ENCODE measurements around the gene CYB5D1. TPM values are rescaled to one million over a fixed set of nuclear protein-coding genes. Genes with fewer than 3 reads are reported as not detected.

The CYB5D1 gene
- total RNA-seq, 1 experiment from 2014 or later, result 7.5 TPM

DNA sequence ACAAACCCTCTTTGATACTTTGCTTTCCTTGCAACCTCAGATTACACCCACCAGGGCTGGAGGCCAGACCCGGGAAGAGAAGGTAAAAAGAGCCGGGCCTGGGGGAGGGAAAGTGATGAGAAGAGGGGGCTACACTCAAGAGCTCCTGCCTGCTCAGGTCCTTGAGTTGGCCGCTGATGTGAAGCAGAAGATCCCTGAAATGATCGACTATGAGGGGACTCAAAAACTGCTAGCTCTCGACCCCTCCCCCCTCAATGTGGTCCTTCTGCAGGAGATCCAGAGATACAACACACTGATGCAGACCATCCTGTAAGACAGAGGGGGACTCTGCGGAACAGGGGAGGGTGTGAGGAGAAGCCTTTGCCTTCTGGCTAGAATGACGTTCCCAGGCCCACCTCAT lies 26.6 kb upstream of the CYB5D1 start:
- in situ Hi-C loops (cut with HindIII; ENCODE audit: low pct_unique_long_range_greater_than_20kb, low sequenced_read_pairs), result no loop called here
- DNase-seq (ENCODE audit: low read depth, low spot score), result no peak

DNA sequence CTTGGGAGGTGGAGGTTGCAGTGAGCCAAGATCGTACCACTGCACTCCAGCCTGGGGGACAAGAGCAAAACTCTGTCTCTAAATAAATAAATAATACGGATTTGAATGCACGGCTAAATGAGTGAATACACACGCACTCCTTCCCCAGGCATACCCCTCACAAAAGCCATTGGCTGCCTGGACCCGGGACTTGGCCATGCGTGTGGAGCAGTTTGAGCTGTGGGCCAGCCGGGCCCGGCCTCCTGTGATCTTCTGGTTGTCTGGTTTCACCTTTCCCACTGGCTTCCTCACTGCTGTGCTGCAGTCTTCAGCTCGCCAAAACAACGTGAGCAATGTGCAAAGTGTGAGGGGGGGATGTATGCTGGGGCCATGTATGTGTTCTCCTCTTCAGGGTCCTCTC lies 25.4 kb upstream of the CYB5D1 start:
- no peak for DNase-seq (ENCODE audit: low read depth, low spot score)
- in situ Hi-C loops (cut with HindIII; ENCODE audit: low pct_unique_long_range_greater_than_20kb, low sequenced_read_pairs), result no loop called here

DNA sequence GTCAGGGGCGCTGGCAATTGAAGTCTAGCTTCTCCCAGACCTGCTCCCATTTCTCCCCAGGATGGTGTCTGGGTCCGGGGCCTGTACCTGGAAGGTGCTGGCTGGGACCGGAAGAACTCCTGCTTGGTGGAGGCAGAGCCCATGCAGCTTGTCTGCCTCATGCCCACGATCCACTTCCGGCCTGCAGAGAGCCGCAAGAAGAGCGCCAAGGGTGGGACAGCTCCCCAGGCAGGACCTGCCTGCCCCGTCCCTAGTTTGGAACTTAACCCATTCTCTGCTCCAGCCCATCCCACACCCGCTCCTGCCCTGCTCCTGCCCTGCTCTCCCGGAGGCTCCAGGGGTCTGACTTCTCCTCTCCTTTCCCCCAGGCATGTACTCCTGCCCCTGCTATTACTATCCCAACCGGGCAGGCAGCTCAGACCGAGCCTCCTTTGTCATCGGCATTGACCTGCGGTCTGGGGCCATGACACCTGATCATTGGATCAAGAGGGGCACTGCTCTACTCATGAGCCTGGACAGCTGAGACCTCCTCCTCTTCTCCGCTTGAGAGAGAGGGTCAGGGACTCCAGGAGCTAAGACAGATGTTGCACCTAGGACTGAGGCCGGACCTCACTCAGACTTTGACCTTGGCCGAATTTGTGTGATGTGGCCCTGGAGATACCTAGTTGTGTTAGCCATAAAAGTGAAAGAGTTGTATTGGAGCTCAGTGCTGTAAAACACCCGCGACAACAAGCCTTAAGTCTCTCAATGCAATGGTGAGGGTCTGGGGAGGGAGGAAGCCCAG lies 24.6 kb upstream of the CYB5D1 start:
- no peak for DNase-seq (ENCODE audit: low read depth, low spot score)
- in situ Hi-C loops (cut with HindIII; ENCODE audit: low pct_unique_long_range_greater_than_20kb, low sequenced_read_pairs), result no loop called here

DNA sequence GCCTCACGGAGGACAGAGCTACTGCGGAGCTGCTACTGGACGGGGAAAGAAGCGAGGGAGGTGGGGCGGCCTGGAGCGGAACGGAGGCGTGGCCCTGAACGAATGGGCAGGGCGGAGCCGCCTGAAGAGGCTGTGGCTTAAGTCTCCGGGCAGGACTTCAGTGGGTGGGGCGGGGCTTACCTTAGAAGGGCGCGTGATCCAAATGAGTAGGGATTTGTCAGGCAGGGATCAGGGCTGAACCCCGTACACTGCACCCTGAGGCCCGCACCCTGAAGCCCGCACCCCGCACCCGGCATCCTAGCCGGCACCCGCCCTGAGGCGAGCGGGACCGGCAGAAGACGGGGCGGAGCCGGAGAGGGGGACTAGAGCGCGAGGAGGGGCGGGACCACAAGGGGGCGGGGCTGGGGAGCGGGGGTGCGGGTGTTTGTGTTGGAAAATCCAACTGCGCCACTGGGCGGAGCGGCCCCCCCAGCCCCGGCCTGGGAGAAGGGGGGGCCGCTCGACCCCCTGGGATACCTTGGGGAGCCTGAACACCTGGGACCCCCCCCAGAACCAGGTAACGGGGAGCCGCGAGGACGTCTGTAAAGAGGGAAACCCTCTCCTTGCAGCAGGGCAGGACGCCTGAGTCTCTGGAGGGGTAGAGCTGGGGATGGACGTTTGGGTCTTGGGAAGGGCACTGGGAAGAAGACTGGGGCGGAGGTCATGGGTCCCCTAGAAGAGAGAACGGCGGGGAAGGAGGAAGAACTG lies 23.8 kb upstream of the CYB5D1 start, which contains the start of gene KDM6B:
KDM6B (plus strand) TSS at position 423 of the 747 bp plus-strand sequence. CDS start 11,338 bp downstream, outside the sequence.
- in situ Hi-C loops (cut with HindIII; ENCODE audit: low pct_unique_long_range_greater_than_20kb, low sequenced_read_pairs), result no loop called here
- peak; percentile 92 for DNase-seq (ENCODE audit: low read depth, low spot score)

DNA sequence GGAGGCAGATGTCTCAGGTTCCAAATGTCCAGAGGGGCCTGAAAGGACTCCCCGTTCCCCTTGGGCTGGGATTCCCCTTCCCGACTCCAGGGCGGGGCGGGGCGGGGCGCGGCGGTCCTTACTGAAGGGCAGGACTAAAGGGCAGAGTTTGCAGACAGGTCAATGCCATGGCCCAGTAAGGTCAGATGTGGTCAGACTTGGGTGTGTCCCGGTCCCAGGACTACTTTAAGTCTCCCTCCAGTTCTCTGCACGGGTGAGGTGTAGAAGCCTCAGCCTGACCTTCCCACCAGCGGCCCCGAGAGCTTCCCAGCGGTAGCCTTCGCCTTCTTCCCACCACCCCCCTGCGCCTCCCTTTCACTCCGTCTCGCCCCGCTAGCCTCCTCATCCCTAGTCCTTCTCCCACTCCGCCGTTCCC lies 23.3 kb upstream of the CYB5D1 start:
- in situ Hi-C loops (cut with HindIII; ENCODE audit: low pct_unique_long_range_greater_than_20kb, low sequenced_read_pairs), result no loop called here
- peak; percentile 34 for DNase-seq (ENCODE audit: low read depth, low spot score)

DNA sequence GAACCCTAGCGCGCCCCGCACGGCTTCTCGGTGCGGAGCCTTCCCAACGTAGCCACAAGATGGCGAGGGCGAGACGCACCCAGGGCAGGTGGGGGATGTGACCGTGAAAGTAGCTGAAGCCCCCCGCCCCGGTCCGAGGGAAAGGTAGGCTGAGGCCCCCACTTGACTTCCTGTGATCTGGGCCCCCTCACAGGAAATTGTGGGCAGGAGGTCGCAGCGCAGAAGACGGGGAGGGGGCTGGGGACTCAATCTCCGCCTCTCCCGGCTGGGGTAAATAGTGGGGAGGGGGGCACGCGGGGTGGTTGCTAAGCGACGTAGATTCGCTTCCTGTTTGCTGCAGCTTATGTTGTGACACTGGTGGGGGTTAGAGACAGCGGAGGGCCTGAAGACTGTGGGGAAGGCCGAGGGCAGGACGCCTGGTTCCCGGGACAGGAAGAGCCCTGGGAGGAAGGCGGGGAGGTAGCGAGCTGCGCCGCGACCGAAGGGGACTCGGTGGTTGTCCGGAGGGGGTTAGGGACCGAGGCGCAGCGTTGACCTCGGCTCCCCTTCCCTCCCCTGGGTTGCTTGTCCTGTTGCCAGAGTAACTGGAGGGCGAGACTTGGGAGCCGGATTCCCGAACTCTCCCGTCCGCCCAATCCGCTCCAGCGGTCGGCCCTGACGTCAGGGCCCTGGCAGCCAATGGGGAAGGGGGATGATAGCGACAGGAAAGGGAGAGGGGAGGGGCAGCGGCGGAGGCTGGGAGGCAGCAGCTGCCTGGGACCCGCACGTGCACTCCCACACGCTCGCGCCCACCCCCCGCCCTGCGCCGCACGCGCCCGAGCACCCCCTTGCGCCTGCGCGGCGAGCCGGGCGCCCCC lies 22.6 kb upstream of the CYB5D1 start:
- DNase-seq (ENCODE audit: low read depth, low spot score), result peak; percentile 98
- in situ Hi-C loops (cut with HindIII; ENCODE audit: low pct_unique_long_range_greater_than_20kb, low sequenced_read_pairs), result no loop called here

DNA sequence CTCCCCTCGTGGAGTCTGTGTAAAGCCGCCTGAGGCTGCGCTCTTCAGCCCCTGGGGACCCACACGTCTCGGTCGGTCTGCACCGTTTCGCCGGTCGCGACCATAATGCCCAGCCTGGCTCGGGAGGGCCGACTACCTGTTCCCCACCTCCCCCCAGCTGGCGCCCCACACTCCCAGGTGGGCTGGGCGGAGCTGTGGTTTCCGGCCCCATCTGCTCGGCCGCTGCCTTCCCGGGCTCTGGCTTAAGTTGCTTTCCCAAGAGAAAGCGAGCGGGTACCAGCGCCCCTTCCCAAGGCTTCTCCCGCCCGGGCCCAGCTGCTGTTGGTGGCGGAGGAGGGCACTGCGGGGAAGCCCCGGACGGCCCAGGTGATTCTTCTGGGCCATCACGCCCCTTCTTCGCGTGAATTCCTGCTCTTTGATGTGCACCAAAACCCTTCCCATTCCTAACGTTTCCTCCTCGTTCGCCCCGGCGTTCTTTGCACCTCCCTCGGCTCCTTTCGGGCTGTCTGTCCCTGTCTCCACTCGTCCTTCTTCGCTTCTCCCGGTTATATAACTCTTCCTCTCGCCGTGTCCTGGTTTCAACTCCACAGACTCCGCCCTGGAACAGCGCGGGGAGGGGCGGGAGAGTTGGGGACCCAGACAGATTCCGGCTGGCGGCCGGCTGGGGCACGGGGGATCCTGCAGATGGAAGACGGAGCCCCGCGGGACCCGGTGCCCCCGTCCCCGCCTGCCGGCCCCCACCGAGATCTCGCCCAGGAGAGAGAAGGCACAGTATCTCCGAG lies 21.8 kb upstream of the CYB5D1 start:
- DNase-seq (ENCODE audit: low read depth, low spot score), result peak; percentile 55
- in situ Hi-C loops (cut with HindIII; ENCODE audit: low pct_unique_long_range_greater_than_20kb, low sequenced_read_pairs), result no loop called here

DNA sequence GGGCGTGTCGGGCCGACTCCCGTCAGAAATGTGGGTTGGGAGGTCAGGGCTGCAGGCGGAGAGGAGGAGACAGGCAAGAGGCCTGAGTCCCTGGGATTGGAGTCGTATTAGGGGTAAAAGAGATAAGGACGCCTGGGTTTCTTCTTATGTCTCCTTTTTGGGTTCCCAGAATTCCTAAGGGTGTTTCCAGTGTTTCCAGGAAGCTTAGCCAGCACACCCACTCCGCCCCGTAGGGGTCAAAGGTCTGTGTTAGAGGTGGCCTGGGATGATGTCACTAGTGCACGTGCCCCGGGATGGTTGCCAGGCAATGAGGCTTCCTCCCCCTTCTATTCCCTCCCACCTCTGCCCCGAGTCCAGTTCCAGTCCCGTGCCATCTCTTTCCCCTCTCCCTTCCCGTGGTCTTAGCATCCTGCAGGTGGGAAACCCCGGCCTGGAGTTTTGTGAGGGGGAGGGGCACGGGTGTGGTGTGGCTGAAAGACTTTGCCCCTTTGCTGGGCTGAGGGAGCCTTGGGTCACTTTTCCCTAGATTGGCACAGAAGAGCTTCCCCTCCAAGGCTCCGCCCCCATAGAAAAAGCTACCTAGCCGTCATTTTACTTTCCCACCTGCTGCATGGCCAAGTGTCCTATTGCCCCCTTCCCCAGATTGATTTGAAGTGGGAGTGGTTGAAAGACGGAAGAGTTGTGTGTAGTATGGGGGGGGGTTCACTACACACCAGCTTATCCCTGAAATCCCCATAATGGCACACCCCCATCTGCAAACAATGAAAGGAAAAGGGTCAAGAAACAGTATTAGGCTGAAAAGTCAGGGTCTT lies 21.0 kb upstream of the CYB5D1 start:
- in situ Hi-C loops (cut with HindIII; ENCODE audit: low pct_unique_long_range_greater_than_20kb, low sequenced_read_pairs), result no loop called here
- peak; percentile 96 for DNase-seq (ENCODE audit: low read depth, low spot score)

DNA sequence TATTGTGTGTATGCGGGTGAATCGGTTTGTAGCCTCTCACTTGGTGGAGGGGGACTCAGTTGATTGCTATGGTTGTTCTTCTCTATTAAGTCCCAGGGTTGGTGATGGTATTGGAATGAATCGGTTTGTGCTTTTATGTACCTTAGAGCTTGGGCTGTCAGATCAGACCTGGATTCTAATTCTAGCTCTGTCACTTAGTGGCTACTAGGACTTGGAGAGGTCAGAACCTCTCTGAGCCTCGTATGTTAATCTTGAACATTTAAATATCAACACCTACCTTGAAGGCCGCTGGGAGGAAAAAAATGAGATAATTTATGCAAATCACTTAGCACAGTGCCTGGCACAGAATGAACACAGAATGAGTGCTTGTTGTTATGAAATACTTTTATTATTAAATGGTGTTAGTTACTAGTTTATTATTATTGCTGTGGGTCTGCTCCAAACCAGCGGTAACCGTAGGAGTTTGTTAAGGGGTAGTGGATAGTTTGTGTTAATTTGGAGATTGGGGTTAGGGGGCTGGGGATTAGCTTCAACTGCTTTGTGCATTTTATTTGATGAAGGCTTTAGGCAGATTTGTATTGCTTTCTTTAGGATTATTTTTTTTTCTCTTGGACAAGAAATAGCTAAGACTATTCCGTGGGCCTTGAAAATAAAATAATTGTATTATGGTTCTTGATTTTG lies 20.3 kb upstream of the CYB5D1 start:
- in situ Hi-C loops (cut with HindIII; ENCODE audit: low pct_unique_long_range_greater_than_20kb, low sequenced_read_pairs), result no loop called here
- DNase-seq (ENCODE audit: low read depth, low spot score), result no peak

DNA sequence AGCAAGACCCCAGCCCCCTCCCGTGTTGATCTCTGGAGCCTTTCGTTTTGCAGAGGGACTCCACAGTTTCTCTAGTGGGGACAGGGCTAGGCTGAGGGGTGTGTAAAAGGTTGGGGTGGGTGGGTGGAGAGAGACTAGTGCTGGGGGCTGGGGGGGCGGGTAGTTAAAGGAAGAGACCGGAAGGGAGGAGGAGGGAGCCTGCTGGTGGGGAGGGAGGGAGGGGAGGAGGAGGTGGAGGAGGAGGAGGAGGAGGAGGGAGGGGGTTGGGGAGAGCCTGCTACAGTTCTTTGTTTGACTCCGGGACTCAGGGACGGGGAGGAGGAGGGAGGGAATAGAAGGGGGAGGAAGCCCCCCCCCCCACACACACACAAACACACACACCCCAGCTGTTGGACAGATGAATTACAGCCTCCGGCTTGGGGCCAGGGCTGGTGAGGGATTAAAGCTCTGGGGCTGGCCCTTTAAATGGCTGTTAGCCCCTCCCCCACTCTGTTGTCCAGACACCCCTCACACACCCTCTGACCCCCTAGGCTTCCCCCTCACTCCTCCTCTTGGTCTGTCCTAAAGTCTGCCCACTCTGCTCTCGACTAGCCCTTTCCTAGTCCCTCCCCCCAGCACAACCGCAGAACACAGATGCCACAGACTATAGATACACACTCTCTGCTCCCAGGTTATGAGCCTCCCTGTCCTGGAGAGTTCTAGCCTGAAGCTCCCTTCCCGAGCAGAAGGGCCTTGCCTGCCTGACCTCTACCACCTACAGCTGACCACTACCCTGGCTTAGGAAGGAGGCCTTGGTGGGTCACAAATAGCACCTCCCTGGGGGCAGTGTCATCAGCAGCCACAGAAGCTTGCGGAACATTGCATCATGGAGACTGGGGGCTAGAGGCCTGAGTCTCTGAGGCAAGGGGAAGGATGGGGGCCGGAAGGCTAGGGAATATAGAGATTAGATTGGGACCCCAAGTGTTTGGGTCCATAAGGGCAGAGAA lies 19.4 kb upstream of the CYB5D1 start:
- in situ Hi-C loops (cut with HindIII; ENCODE audit: low pct_unique_long_range_greater_than_20kb, low sequenced_read_pairs), result no loop called here
- DNase-seq (ENCODE audit: low read depth, low spot score), result peak; percentile 67

DNA sequence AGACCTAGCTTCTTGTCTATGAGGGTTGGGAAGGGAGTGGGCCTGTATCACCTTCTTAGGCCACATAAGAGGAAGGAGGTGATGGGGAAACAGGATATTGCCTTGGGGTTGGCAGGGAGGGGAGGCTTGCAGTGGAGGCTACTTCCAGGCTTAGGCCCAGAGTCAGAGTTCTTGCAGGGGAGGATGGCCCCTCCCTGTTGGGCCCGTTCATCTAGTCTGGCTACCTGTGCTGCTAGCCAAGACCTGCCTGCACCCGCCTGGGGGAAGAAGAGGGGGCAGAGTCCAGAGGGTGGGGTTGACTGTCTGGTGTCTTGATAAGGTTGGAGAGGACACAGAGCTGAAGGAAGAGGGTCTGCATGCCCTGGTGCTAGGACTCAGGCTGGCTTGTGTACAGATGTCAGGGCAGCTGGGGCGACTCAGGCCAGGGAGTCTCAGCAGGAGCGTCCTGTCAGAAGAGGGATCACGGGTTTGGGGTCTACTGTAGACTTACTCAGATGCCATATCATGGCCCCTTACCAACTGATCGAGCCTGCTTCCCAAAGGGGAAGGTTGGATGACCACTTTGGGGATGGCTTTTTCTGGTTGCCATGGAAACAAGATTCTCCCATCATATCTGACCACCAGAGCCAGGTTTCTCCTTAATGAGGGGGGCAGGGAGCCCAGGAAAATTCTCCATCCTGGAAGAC lies 18.5 kb upstream of the CYB5D1 start:
- DNase-seq (ENCODE audit: low read depth, low spot score), result no peak
- in situ Hi-C loops (cut with HindIII; ENCODE audit: low pct_unique_long_range_greater_than_20kb, low sequenced_read_pairs), result no loop called here

DNA sequence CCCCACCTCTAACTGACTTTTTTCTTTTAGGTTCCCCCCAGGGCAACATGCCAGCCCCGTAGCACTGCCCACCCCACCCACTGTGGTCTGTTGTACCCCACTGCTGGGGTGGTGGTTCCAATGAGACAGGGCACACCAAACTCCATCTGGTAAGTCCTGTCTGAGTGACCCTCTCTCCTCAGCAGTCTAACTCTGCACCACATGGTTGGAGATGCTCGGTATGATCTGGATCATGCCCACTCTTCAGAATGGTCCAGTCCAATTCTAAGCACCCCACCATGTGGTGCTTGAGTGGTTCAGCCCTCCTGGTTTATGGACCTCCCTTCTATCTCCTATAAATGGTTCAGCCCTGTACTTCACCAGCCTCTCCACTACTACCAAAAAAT lies 17.9 kb upstream of the CYB5D1 start:
- DNase-seq (ENCODE audit: low read depth, low spot score), result peak; percentile 65
- in situ Hi-C loops (cut with HindIII; ENCODE audit: low pct_unique_long_range_greater_than_20kb, low sequenced_read_pairs), result no loop called here

DNA sequence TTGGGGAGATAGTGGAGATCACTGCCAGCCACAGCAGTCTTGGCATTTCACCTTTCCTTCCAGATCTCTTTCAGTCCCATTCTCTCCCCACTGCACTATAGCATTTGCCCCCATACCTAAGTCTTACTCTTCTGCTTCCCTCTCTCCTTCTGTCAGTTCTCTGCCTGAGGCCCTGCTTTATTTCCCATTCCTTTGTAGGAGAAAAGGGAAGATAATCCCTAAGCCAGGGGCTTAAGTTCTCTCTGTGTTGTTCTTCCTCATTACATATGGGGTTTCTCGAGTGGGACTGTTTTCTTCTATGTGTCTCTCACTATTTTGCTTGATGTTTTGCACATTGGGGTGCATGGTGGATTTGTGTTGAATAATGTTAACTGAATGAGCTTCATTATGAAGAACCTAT lies 17.4 kb upstream of the CYB5D1 start:
- in situ Hi-C loops (cut with HindIII; ENCODE audit: low pct_unique_long_range_greater_than_20kb, low sequenced_read_pairs), result no loop called here
- DNase-seq (ENCODE audit: low read depth, low spot score), result no peak

DNA sequence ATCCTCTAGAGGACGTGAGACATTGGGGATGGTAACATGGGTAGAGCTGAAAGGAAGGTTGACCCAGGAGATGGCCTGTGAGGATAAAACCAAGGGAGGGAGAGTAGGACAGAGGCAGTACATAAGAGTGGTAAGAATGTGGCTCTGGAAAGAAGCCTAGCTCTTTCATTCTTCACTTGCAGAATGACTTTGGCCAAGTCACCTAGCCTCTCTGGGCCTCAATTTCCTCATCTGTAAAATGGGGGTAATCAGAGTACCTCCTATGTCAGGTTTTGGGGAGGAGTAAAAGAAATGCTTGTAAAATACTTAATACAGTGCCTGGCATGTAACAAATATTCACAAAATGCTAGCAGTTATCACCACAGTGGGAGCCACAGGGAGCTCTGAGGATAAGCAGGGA lies 16.9 kb upstream of the CYB5D1 start:
- no peak for DNase-seq (ENCODE audit: low read depth, low spot score)
- in situ Hi-C loops (cut with HindIII; ENCODE audit: low pct_unique_long_range_greater_than_20kb, low sequenced_read_pairs), result no loop called here
